Choroid plexus epithelial cell (primary cell): ENCODE measurements around the gene SETD6.

Experiments used
- DNase-seq: peaks from one replicate; pipeline ENCODE4 v3.0.0-alpha.2; 2010; ENCODE audit warnings: low read depth
- H3K4me3 ChIP-seq: 2 replicates; pipeline ENCODE4 v1.5.1; 2011; ENCODE audit warnings: low read depth, mild to moderate bottlenecking, control low read depth, low read length, moderate library complexity
- TF ChIP-seq, protein P1 (sequence below): conservative IDR thresholded peaks from 2 replicates; pipeline ENCODE4 v1.5.1; 2011; ENCODE audit warnings: low read depth, mild to moderate bottlenecking, control low read depth, inconsistent platforms, low read length, moderate library complexity

The SETD6 gene

DNA sequence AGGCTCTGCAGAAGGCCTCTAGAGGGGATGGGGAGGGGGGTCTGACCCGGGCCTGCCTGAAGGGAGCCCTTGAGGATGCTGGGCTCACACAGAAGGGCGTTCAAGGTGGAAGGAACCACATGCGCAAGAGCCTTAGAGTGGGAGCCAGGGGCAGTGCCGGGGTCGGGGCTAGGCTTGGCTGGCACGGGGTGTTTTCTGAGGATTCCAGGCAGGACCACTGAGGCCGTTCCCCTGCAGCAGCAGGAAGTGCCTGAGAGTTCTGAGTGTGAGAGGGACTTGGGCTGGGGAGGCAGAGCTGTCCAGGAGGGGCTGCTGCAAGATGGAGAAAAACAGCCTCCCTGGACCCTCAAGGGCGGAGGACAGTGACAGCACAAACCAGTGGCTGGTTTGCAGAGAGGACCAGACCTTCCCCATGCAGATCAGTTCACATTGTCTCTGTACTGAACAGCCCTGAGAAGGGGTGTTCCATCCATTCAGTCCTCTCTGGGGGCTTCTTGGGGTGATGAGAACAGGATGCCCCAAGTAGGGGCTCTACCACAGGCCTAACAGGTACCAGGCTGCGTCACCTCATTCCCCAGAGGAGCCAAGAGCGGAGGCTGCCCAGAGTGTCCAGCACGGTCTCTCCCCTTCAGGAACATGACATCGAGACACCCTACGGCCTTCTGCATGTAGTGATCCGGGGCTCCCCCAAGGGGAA lies 12.0 kb upstream of the SETD6 start:
- H3K4me3 ChIP-seq: no peak overlapping the region
- no peak for DNase-seq
- TF ChIP-seq, protein P1, sequence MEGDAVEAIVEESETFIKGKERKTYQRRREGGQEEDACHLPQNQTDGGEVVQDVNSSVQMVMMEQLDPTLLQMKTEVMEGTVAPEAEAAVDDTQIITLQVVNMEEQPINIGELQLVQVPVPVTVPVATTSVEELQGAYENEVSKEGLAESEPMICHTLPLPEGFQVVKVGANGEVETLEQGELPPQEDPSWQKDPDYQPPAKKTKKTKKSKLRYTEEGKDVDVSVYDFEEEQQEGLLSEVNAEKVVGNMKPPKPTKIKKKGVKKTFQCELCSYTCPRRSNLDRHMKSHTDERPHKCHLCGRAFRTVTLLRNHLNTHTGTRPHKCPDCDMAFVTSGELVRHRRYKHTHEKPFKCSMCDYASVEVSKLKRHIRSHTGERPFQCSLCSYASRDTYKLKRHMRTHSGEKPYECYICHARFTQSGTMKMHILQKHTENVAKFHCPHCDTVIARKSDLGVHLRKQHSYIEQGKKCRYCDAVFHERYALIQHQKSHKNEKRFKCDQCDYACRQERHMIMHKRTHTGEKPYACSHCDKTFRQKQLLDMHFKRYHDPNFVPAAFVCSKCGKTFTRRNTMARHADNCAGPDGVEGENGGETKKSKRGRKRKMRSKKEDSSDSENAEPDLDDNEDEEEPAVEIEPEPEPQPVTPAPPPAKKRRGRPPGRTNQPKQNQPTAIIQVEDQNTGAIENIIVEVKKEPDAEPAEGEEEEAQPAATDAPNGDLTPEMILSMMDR: no peak

GRCh38 chr16:58503863-58504688 lies 11.2 kb upstream of the SETD6 start:
- DNase-seq: no peak
- TF ChIP-seq, protein P1: no peak
- H3K4me3 ChIP-seq: no peak overlapping the region

GRCh38 chr16:58506241-58507194 lies 8.8 kb upstream of the SETD6 start:
- TF ChIP-seq, protein P1: peak; percentile 6
- H3K4me3 ChIP-seq: no peak overlapping the region
- DNase-seq: no peak

DNA sequence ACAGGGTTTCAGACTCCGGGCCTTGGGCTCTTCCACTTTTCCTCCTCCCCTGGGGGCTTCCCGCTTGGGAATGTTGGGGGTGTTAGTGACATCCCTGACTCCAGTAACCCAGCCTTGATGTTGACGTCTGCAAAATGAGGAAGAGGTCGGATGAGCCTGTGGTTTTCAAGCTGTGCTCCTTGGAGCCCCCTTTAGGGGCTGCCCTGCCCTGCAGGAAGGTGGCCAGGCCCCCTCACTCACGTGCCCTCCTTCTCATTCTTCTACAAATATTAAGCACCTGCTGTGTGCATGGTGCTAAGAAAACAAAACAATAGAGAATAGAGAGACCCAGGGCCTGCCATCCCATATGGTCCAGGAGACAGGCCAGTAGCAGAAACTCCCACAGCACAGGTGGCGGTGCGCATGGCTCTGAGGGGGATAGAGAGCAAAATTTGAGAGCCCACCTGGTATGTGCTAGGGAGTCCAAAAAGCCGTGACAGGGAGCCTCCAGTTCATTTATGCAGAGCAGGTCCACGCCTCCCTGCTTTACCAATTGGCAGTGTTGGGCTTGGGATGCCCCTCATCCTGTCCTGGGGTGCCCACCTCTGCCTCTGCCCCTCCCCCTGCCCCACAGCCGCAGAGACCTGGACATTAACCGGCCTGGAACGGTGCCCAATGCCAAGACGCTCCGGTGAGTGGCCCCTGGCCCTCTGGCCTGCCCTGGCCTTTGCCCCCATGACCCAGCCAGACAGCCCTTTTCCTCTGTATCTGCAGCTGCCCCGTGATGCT lies 7.9 kb upstream of the SETD6 start:
- TF ChIP-seq, protein P1: no peak
- no peak overlapping the region for H3K4me3 ChIP-seq
- no peak for DNase-seq

DNA sequence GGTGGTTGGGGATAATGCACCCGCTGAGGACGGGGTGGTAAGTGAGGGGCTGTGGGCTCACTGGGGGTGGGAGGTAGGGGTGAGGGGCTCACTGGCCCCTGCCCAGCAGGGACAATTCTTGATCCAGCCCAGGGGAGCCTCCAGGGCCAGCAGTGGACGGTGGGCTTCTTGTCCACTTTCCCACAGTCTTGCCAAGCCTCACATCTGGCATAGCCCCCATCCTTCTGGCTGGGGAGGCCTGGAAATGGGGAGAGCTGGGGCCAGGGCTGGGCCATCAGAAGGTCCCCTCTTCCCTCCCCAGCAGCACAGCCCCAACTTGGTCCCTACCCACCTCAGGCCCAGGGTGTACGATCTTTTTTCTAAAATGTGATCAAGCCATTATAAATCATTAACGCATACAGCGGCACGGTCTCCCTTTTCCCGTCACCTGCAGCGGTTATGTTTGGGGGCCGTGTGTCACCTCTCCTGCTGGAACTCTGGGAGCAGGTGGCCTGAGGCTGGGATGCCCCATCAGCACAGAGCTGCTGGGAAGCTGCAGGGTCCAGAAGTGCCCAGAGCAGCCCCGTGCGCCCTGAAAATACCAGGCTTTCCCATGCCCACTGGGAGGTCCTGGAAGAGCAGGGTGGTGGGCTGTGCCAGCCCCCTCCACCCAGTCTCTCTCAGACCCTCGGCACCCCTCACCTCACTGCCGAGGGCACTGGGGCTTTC lies 7.2 kb upstream of the SETD6 start:
- no peak for DNase-seq
- TF ChIP-seq, protein P1: no peak
- no peak overlapping the region for H3K4me3 ChIP-seq
